Mucosa of stomach (tissue), 1 donor: ENCODE data around the gene SEMA5A.

Experiments
- H3K27me3 ChIP-seq: one replicate; pipeline ENCODE4 v1.7.0; 2013; ENCODE audit warnings: mild to moderate bottlenecking, low read length; ENCODE audit not compliant: control insufficient read depth, insufficient read depth
- H3K36me3 ChIP-seq: one replicate; pipeline ENCODE4 v1.7.0; 2013; ENCODE audit warnings: low read length; ENCODE audit not compliant: control insufficient read depth, insufficient read depth
- H3K4me1 ChIP-seq: one replicate; pipeline ENCODE4 v1.7.0; 2013; ENCODE audit warnings: mild to moderate bottlenecking, low read length; ENCODE audit not compliant: control insufficient read depth, insufficient read depth
- H3K4me3 ChIP-seq: one replicate; pipeline ENCODE4 v1.7.0; 2013; ENCODE audit warnings: low read length
- H3K9ac ChIP-seq: one replicate; pipeline ENCODE4 v1.7.0; 2013; ENCODE audit warnings: mild to moderate bottlenecking, low read length, moderate library complexity
- H3K9me3 ChIP-seq: one replicate; pipeline ENCODE4 v1.7.0; 2013; ENCODE audit warnings: mild to moderate bottlenecking, low read length, moderate library complexity; ENCODE audit not compliant: control insufficient read depth
- donor health status: Pancreatic carcinoma.

SEMA5A gene

GRCh38 chr5:9052421-9052820 is 493.5 kb downstream of the SEMA5A start:
- no peaks in the 10 kb centered on the region for H3K27me3 ChIP-seq
- no peaks in the 10 kb centered on the region for H3K4me1 ChIP-seq
- H3K4me3 ChIP-seq: no peak overlapping the region
- no peak overlapping the region for H3K9ac ChIP-seq
- no peaks in the 10 kb centered on the region for H3K9me3 ChIP-seq
- no peaks in the 10 kb centered on the region for H3K36me3 ChIP-seq

GRCh38 chr5:9051779-9052178 is 494.1 kb downstream of the SEMA5A start:
- Histone ChIP-seq H3K27me3 (no peaks in the 10 kb centered on the region), H3K4me3 (no peak overlapping the region), H3K9ac (no peak overlapping the region), H3K9me3 (no peaks in the 10 kb centered on the region), H3K36me3 (no peaks in the 10 kb centered on the region), H3K4me1 (no peaks in the 10 kb centered on the region)

- Histone ChIP-seq H3K9ac (no peak overlapping the region), H3K9me3 (no peaks in the 10 kb centered on the region), H3K4me3 (no peak overlapping the region), H3K36me3 (no peaks in the 10 kb centered on the region), H3K27me3 (no peaks in the 10 kb centered on the region), H3K4me1 (no peaks in the 10 kb centered on the region)
Measured at GRCh38 chr5:9047932-9048331, 497.9 kb downstream of the SEMA5A start.

- Histone ChIP-seq H3K4me3 (no peak overlapping the region), H3K27me3 (no peaks in the 10 kb centered on the region), H3K9me3 (no peaks in the 10 kb centered on the region), H3K9ac (no peak overlapping the region), H3K36me3 (no peaks in the 10 kb centered on the region), H3K4me1 (no peaks in the 10 kb centered on the region)
Measured at GRCh38 chr5:9046756-9047481, 499.0 kb downstream of the SEMA5A start.

GRCh38 chr5:9045946-9046345 is 499.9 kb downstream of the SEMA5A start:
- Histone ChIP-seq H3K27me3 (no peaks in the 10 kb centered on the region), H3K4me3 (no peak overlapping the region), H3K9me3 (no peaks in the 10 kb centered on the region), H3K36me3 (no peaks in the 10 kb centered on the region), H3K4me1 (no peaks in the 10 kb centered on the region), H3K9ac (no peak overlapping the region)

GRCh38 chr5:9042241-9042640 is 503.6 kb downstream of the SEMA5A start:
- Histone ChIP-seq H3K27me3 (no peaks in the 10 kb centered on the region), H3K9me3 (no peaks in the 10 kb centered on the region), H3K4me1 (no peaks in the 10 kb centered on the region), H3K4me3 (no peak overlapping the region), H3K36me3 (no peaks in the 10 kb centered on the region), H3K9ac (no peak overlapping the region)

- Histone ChIP-seq H3K9me3 (no peaks in the 10 kb centered on the region), H3K4me1 (no peaks in the 10 kb centered on the region), H3K27me3 (no peaks in the 10 kb centered on the region), H3K9ac (no peak overlapping the region), H3K4me3 (no peak overlapping the region), H3K36me3 (no peaks in the 10 kb centered on the region)
Measured at GRCh38 chr5:9040475-9040874, 505.4 kb downstream of the SEMA5A start.

GRCh38 chr5:9037048-9037447 is 508.8 kb downstream of the SEMA5A start:
- no peak overlapping the region for H3K9ac ChIP-seq
- no peaks in the 10 kb centered on the region for H3K36me3 ChIP-seq
- H3K4me3 ChIP-seq: no peak overlapping the region
- no peaks in the 10 kb centered on the region for H3K27me3 ChIP-seq
- H3K4me1 ChIP-seq: no peaks in the 10 kb centered on the region
- H3K9me3 ChIP-seq: no peaks in the 10 kb centered on the region

GRCh38 chr5:9035346-9035745 is 510.5 kb downstream of the SEMA5A start:
- Histone ChIP-seq H3K36me3 (no peaks in the 10 kb centered on the region), H3K27me3 (no peaks in the 10 kb centered on the region), H3K4me1 (no peaks in the 10 kb centered on the region), H3K9ac (no peak overlapping the region), H3K9me3 (no peaks in the 10 kb centered on the region), H3K4me3 (no peak overlapping the region)

GRCh38 chr5:9034649-9035048 is 511.2 kb downstream of the SEMA5A start:
- Histone ChIP-seq H3K9ac (no peak overlapping the region), H3K4me3 (no peak overlapping the region), H3K36me3 (no peaks in the 10 kb centered on the region), H3K4me1 (no peaks in the 10 kb centered on the region), H3K9me3 (no peaks in the 10 kb centered on the region), H3K27me3 (no peaks in the 10 kb centered on the region)

- Histone ChIP-seq H3K4me1 (no peaks in the 10 kb centered on the region), H3K36me3 (no peaks in the 10 kb centered on the region), H3K27me3 (no peaks in the 10 kb centered on the region), H3K9ac (no peak overlapping the region), H3K4me3 (no peak overlapping the region), H3K9me3 (no peaks in the 10 kb centered on the region)
Measured at GRCh38 chr5:9033524-9033923, 512.4 kb downstream of the SEMA5A start.

- Histone ChIP-seq H3K9me3 (no peaks in the 10 kb centered on the region), H3K4me1 (no peaks in the 10 kb centered on the region), H3K36me3 (no peaks in the 10 kb centered on the region), H3K27me3 (no peaks in the 10 kb centered on the region), H3K9ac (no peak overlapping the region), H3K4me3 (no peak overlapping the region)
Measured at GRCh38 chr5:9025942-9026341, 519.9 kb downstream of the SEMA5A start.

GRCh38 chr5:9020996-9021395 is 524.9 kb downstream of the SEMA5A start:
- no peaks in the 10 kb centered on the region for H3K27me3 ChIP-seq
- H3K9ac ChIP-seq: no peak overlapping the region
- no peaks in the 10 kb centered on the region for H3K4me1 ChIP-seq
- H3K9me3 ChIP-seq: no peaks in the 10 kb centered on the region
- no peak overlapping the region for H3K4me3 ChIP-seq
- no peaks in the 10 kb centered on the region for H3K36me3 ChIP-seq
